MCF 10A (cell line): ENCODE data around the gene GPR153. TPM values are rescaled to one million over a fixed set of nuclear protein-coding genes. Genes with fewer than 3 reads are reported as not detected.

Experiments
- BruUV-seq: library from RNA; stranded (reverse); fragments of 400-500 nt; replicated peaks from 2 replicates; lab custom pipeline; 2021; lab: Mats Ljungman, UMichigan
- CTCF ChIA-PET: fragments of 300-600 bp; sonication (Branson Sonifier 250); formaldehyde crosslinking; extraction: SDS; loops from one replicate; lab custom pipeline; 2021; ENCODE audit warnings: antibody characterized with exemption, inconsistent platforms; lab: Yijun Ruan, JAX
- POLR2A ChIA-PET: fragments of 300-600, 350-650 bp; sonication (Branson Sonifier 250); formaldehyde crosslinking; extraction: SDS; loops from one replicate; lab custom pipeline; 2020; ENCODE audit warnings: antibody characterized with exemption, inconsistent platforms; lab: Yijun Ruan, JAX
- DNase-seq: peaks from one replicate; pipeline ENCODE4 v3.0.0-alpha.2; 2018; ENCODE audit not compliant: unreplicated experiment
- H3K27ac Mint-ChIP-seq: one replicate; pipeline ENCODE4 v1.8.0; 2022; ENCODE audit warnings: mild to moderate bottlenecking, low read depth, mixed read lengths; ENCODE audit not compliant: unreplicated experiment
- H3K27me3 Mint-ChIP-seq: one replicate; pipeline ENCODE4 v1.8.0; 2022; ENCODE audit warnings: mixed read lengths; ENCODE audit not compliant: insufficient read depth, unreplicated experiment
- H3K36me3 Mint-ChIP-seq: one replicate; pipeline ENCODE4 v1.8.0; 2022; ENCODE audit warnings: mild to moderate bottlenecking, moderate library complexity, mixed read lengths; ENCODE audit not compliant: insufficient read depth, unreplicated experiment
- H3K4me1 Mint-ChIP-seq: one replicate; pipeline ENCODE4 v1.8.0; 2022; ENCODE audit warnings: mixed read lengths; ENCODE audit not compliant: insufficient read depth, unreplicated experiment
- H3K4me3 Mint-ChIP-seq: one replicate; pipeline ENCODE4 v1.8.0; 2022; ENCODE audit warnings: mild to moderate bottlenecking, moderate library complexity, mixed read lengths; ENCODE audit not compliant: unreplicated experiment
- H3K9me3 Mint-ChIP-seq: one replicate; pipeline ENCODE4 v1.8.0; 2022; ENCODE audit warnings: mixed read lengths; ENCODE audit not compliant: unreplicated experiment
- intact Hi-C: fragments of 100-400 bp; cut with micrococcal nuclease; formaldehyde crosslinking; loops from 2 replicates; pipeline ENCODE4 v1.14.1; 2022
- total RNA-seq: library from RNA; stranded (reverse); gene quantifications from 2 replicates; pipeline ENCODE4 v1.2.3, GENCODE V29; 2022
- TF ChIP-seq, protein P1 (sequence below): fragments of 200-600 bp; IDR thresholded peaks from one replicate; pipeline ENCODE4 v1.8.0; 2022; ENCODE audit warnings: antibody characterized with exemption, mild to moderate bottlenecking; ENCODE audit not compliant: unreplicated experiment

GPR153 gene
- total RNA-seq, 1 experiment from 2014 or later: 5.0 TPM

DNA sequence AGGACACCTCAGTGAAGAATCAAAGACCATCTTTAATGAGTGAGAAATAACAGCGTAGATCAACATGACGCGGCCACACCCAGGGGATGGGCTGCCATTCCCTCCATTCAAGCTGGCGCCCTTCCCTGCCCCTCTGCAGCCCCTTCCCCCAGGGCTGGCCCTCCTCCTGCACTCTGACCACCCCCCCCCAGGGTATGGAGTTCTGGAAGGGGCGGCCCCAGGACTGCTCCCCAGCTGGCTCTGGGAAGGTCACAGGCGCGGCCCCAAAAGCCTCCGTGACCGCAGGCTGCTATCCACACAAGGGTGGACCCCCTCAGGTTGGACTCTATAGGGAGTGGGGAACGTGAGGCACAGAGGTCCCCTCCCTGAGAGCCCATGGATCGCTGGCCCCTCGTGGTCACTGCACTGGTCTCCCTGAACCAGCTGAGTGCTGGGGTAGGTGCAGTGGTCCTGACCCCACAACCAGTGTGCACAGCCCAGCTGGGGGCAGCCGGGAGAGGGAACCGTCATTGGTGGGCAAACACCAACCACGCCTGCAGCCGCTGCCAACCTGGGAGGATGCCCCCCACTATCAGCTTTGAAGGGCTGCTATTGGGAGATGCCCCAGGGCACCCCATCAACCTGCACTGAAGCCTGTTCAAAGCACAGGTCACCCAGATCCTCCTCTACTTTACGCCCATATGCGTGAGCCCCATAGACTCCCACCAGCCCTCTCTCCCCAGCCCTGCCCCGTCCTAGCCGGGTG, 16.1 kb upstream of the GPR153 start:
- Mint-ChIP-seq H3K27me3 (no peaks in the 10 kb centered on the region), H3K4me1 (no peaks in the 10 kb centered on the region), H3K27ac (no peak overlapping the region), H3K9me3 (no peaks in the 10 kb centered on the region), H3K4me3 (no peak overlapping the region), H3K36me3 (peaks cover 12% of the 10 kb centered on the region)
- intact Hi-C loops: no loop called here
- BruUV-seq: no TSS peak
- ChIA-PET POLR2A (no interaction called here), CTCF (interaction anchor here (0.6 to 1.7 kb wide), 3 partner anchors 8 to 1564 kb away, joined by 3 to 6 read pairs (median 6); no protein-coding TSS in a partner anchor)
- TF ChIP-seq, protein P1, sequence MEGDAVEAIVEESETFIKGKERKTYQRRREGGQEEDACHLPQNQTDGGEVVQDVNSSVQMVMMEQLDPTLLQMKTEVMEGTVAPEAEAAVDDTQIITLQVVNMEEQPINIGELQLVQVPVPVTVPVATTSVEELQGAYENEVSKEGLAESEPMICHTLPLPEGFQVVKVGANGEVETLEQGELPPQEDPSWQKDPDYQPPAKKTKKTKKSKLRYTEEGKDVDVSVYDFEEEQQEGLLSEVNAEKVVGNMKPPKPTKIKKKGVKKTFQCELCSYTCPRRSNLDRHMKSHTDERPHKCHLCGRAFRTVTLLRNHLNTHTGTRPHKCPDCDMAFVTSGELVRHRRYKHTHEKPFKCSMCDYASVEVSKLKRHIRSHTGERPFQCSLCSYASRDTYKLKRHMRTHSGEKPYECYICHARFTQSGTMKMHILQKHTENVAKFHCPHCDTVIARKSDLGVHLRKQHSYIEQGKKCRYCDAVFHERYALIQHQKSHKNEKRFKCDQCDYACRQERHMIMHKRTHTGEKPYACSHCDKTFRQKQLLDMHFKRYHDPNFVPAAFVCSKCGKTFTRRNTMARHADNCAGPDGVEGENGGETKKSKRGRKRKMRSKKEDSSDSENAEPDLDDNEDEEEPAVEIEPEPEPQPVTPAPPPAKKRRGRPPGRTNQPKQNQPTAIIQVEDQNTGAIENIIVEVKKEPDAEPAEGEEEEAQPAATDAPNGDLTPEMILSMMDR: no peak
- DNase-seq: no peak

DNA sequence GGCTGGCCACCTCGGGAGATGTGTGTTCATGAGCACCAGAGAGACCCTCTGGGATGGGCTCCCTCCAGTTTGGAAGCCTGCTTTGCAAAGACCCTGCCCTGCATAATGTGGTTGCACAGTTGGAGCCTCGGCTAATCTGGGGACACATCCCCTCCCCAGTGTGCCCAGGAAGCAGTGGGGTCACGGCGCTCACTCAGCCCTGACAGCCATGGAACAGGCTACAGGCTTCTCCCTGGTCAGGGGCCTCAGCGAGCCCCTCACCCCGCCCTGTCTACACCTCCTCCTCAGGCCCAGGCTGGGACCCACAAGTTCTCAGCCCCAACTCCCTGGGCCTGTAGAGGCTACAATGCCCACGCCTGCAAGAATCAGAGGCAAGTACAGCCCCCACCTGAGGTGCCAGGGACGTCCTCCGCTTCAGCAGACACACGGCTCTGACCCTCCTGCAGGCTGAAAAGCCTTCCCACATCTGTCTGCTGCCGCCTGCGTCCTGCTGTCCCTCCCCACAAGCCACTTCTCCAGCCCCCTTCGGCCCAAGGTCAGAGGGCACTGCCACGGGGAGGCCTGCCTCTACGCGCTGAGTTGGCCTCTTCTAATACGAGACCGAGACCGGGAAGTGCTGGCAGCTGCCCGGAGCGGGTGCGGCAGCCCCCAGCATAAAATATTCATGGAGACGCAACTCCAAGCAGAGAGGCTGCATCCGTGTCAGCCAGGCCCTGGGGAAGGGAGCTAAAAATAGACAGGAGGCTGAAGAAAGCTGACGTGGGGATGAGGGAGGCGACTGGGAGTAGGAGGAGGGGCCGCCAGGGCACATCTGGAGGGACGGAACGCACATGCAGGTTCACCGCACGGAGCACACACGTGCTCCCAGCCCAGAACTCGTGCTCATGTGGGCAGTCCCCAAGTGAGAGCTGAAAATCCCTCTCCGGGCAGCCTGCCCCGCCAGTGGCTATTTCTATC, 15.2 kb upstream of the GPR153 start:
- Mint-ChIP-seq H3K4me1 (no peaks in the 10 kb centered on the region), H3K4me3 (no peak overlapping the region), H3K27me3 (no peaks in the 10 kb centered on the region), H3K36me3 (peaks cover 12% of the 10 kb centered on the region), H3K9me3 (no peaks in the 10 kb centered on the region), H3K27ac (no peak overlapping the region)
- DNase-seq: no peak
- ChIA-PET POLR2A (no interaction called here), CTCF (interaction anchor here (0.5 to 1.7 kb wide), 5 partner anchors 9 to 1565 kb away, joined by 3 to 6 read pairs (median 3); no protein-coding TSS in a partner anchor)
- no TSS peak for BruUV-seq
- TF ChIP-seq, protein P1: no peak
- intact Hi-C loops: no loop called here

DNA sequence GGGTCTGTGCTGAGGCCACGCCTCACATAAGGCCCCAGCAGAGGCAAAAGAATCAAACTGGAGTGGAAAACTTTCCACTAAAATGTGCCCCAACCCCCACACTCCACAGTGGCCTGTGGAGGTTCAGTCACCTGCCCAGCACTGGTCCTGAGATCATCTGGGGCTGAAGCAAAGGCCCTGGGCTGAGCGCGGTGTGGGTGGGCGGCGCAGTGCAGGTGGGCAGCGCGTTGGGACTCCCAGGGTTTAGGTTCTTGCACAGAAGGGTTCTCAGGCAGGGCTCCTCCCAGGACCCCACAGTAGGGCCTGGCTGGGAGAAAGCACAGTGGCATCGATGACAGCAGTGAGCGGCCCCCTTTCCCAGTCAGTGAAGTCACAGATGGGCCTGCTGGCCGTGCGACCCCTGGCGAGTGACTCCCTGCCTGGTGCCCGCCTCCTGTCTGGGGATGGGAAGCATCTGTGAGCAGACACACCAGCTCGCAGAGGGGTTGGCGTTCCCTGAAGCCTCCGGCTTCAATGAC, 13.8 kb upstream of the GPR153 start:
- no peaks in the 10 kb centered on the region for H3K4me1 Mint-ChIP-seq

More for the DNA sequence above, 13.8 kb upstream of the GPR153 start:
- no peak for DNase-seq
- no peak overlapping the region for H3K4me3 Mint-ChIP-seq
- POLR2A ChIA-PET: no interaction called here
- no peak overlapping the region for H3K27ac Mint-ChIP-seq
- BruUV-seq: no TSS peak
- CTCF ChIA-PET: no interaction called here
- TF ChIP-seq, protein P1: no peak
- peaks cover 16% of the 10 kb centered on the region for H3K36me3 Mint-ChIP-seq
- H3K27me3 Mint-ChIP-seq: no peaks in the 10 kb centered on the region
- no peaks in the 10 kb centered on the region for H3K9me3 Mint-ChIP-seq
- intact Hi-C loops: no loop called here
